ENCODE data around the gene ZFP28. TPM values are rescaled to one million over a fixed set of nuclear protein-coding genes. Genes with fewer than 3 reads are reported as not detected.

Gene ZFP28
- total RNA-seq (2012; rRNA removed) = 7.1 and 7.4 TPM in 2 replicates

- H3K4me2 ChIP-seq (ENCODE audit: low read length) = peak within 1 kb of the TSS; percentile 97
- peak within 1 kb of the TSS; percentile 100 for H3K4me3 ChIP-seq (ENCODE audit: low read length)
- peak within 1 kb of the TSS; percentile 92 for H3K9ac ChIP-seq (ENCODE audit: low read depth, low read length)
- H3K4me1 ChIP-seq (ENCODE audit: control insufficient read depth, insufficient read depth, low read length) = peaks cover 9% of the 10 kb centered on the region
- peaks cover 16% of the 10 kb centered on the region for H3K36me3 ChIP-seq (ENCODE audit: insufficient read depth, low read length)
- peaks cover 24% of the 10 kb centered on the region for H3K9me3 ChIP-seq (replicated peaks; ENCODE audit: low read length)
- H3K27me3 ChIP-seq (ENCODE audit: control insufficient read depth, insufficient read depth, low read length) = no peaks in the 10 kb centered on the region
Measured at GRCh38 chr19:56538761-56539263, at the start of gene ZFP28. Gene ZFP28, plus strand, starts transcription at chr19:56538948. Its CDS starts 71 bp downstream, at chr19:56539019.

- Histone ChIP-seq H3K36me3 (ENCODE audit: insufficient read depth, low read length) (peaks cover 19% of the 10 kb centered on the region), H3K4me2 (ENCODE audit: low read length) (no peak overlapping the region), H3K4me3 (ENCODE audit: low read length) (no peak overlapping the region), H3K27me3 (ENCODE audit: control insufficient read depth, insufficient read depth, low read length) (no peaks in the 10 kb centered on the region), H3K4me1 (ENCODE audit: control insufficient read depth, insufficient read depth, low read length) (no peaks in the 10 kb centered on the region), H3K9me3 (replicated peaks; ENCODE audit: low read length) (peaks cover 6% of the 10 kb centered on the region), H3K9ac (ENCODE audit: low read depth, low read length) (no peak overlapping the region)
Measured at GRCh38 chr19:56491399-56491798, 47.3 kb upstream of the ZFP28 start.

GRCh38 chr19:56504581-56504980 is 34.2 kb upstream of the ZFP28 start:
- H3K4me2 ChIP-seq (ENCODE audit: low read length) = no peak overlapping the region
- no peak overlapping the region for H3K9ac ChIP-seq (ENCODE audit: low read depth, low read length)
- H3K9me3 ChIP-seq (replicated peaks; ENCODE audit: low read length) = peaks cover 3% of the 10 kb centered on the region
- H3K27me3 ChIP-seq (ENCODE audit: control insufficient read depth, insufficient read depth, low read length) = no peaks in the 10 kb centered on the region
- no peak overlapping the region for H3K4me3 ChIP-seq (ENCODE audit: low read length)
- no peaks in the 10 kb centered on the region for H3K36me3 ChIP-seq (ENCODE audit: insufficient read depth, low read length)
- H3K4me1 ChIP-seq (ENCODE audit: control insufficient read depth, insufficient read depth, low read length) = peaks cover 12% of the 10 kb centered on the region

GRCh38 chr19:56507446-56508289 is 31.1 kb upstream of the ZFP28 start, which contains the start of gene ZNF471:
Gene ZNF471, plus strand, starts transcription at chr19:56507855. Its CDS starts 3,717 bp downstream, at chr19:56511572.
- peak within 1 kb of the TSS; percentile 98 for H3K9ac ChIP-seq (ENCODE audit: low read depth, low read length)
- H3K9me3 ChIP-seq (replicated peaks; ENCODE audit: low read length) = no peaks in the 10 kb centered on the region

GRCh38 chr19:56508290-56508778 is 30.4 kb upstream of the ZFP28 start:
- Histone ChIP-seq H3K4me2 (ENCODE audit: low read length) (peak overlapping the region; percentile 96), H3K9ac (ENCODE audit: low read depth, low read length) (peak overlapping the region; percentile 98), H3K9me3 (replicated peaks; ENCODE audit: low read length) (no peaks in the 10 kb centered on the region), H3K27me3 (ENCODE audit: control insufficient read depth, insufficient read depth, low read length) (no peaks in the 10 kb centered on the region), H3K4me1 (ENCODE audit: control insufficient read depth, insufficient read depth, low read length) (peaks cover 12% of the 10 kb centered on the region), H3K4me3 (ENCODE audit: low read length) (peak overlapping the region; percentile 95), H3K36me3 (ENCODE audit: insufficient read depth, low read length) (no peaks in the 10 kb centered on the region)

More at GRCh38 chr19:56507446-56508289, 31.1 kb upstream of the ZFP28 start, which contains the start of gene ZNF471:
- Histone ChIP-seq H3K27me3 (ENCODE audit: control insufficient read depth, insufficient read depth, low read length) (no peaks in the 10 kb centered on the region), H3K4me3 (ENCODE audit: low read length) (peak within 1 kb of the TSS; percentile 95), H3K4me2 (ENCODE audit: low read length) (peak within 1 kb of the TSS; percentile 96), H3K4me1 (ENCODE audit: control insufficient read depth, insufficient read depth, low read length) (peaks cover 12% of the 10 kb centered on the region), H3K36me3 (ENCODE audit: insufficient read depth, low read length) (no peaks in the 10 kb centered on the region)

- Histone ChIP-seq H3K4me1 (ENCODE audit: control insufficient read depth, insufficient read depth, low read length) (no peaks in the 10 kb centered on the region), H3K9me3 (replicated peaks; ENCODE audit: low read length) (peaks cover 47% of the 10 kb centered on the region), H3K4me2 (ENCODE audit: low read length) (no peak overlapping the region), H3K27me3 (ENCODE audit: control insufficient read depth, insufficient read depth, low read length) (no peaks in the 10 kb centered on the region), H3K4me3 (ENCODE audit: low read length) (peak overlapping the region; percentile 31), H3K9ac (ENCODE audit: low read depth, low read length) (no peak overlapping the region), H3K36me3 (ENCODE audit: insufficient read depth, low read length) (peaks cover 21% of the 10 kb centered on the region)
Measured at GRCh38 chr19:56525214-56525860, 13.4 kb upstream of the ZFP28 start.

- Histone ChIP-seq H3K9ac (ENCODE audit: low read depth, low read length) (no peak overlapping the region), H3K9me3 (replicated peaks; ENCODE audit: low read length) (peaks cover 32% of the 10 kb centered on the region), H3K4me1 (ENCODE audit: control insufficient read depth, insufficient read depth, low read length) (peaks cover 9% of the 10 kb centered on the region), H3K4me2 (ENCODE audit: low read length) (peak overlapping the region; percentile 89), H3K4me3 (ENCODE audit: low read length) (peak overlapping the region; percentile 100), H3K36me3 (ENCODE audit: insufficient read depth, low read length) (peaks cover 11% of the 10 kb centered on the region), H3K27me3 (ENCODE audit: control insufficient read depth, insufficient read depth, low read length) (no peaks in the 10 kb centered on the region)
Measured at GRCh38 chr19:56537442-56537841, 1.3 kb upstream of the ZFP28 start.

GRCh38 chr19:56538254-56538760 is 441 bp upstream of the ZFP28 start:
- Histone ChIP-seq H3K4me1 (ENCODE audit: control insufficient read depth, insufficient read depth, low read length) (peaks cover 9% of the 10 kb centered on the region), H3K4me3 (ENCODE audit: low read length) (peak overlapping the region; percentile 100), H3K4me2 (ENCODE audit: low read length) (peak overlapping the region; percentile 89), H3K9me3 (replicated peaks; ENCODE audit: low read length) (peaks cover 26% of the 10 kb centered on the region), H3K9ac (ENCODE audit: low read depth, low read length) (peak overlapping the region; percentile 92), H3K36me3 (ENCODE audit: insufficient read depth, low read length) (peaks cover 11% of the 10 kb centered on the region), H3K27me3 (ENCODE audit: control insufficient read depth, insufficient read depth, low read length) (no peaks in the 10 kb centered on the region)

GRCh38 chr19:56543776-56544175 is 5.0 kb downstream of the ZFP28 start:
- peaks cover 4% of the 10 kb centered on the region for H3K4me1 ChIP-seq (ENCODE audit: control insufficient read depth, insufficient read depth, low read length)
- H3K4me3 ChIP-seq (ENCODE audit: low read length) = no peak overlapping the region
- no peak overlapping the region for H3K9ac ChIP-seq (ENCODE audit: low read depth, low read length)
- no peaks in the 10 kb centered on the region for H3K27me3 ChIP-seq (ENCODE audit: control insufficient read depth, insufficient read depth, low read length)
- no peak overlapping the region for H3K4me2 ChIP-seq (ENCODE audit: low read length)
- peaks cover 55% of the 10 kb centered on the region for H3K36me3 ChIP-seq (ENCODE audit: insufficient read depth, low read length)
- peaks cover 17% of the 10 kb centered on the region for H3K9me3 ChIP-seq (replicated peaks; ENCODE audit: low read length)

- no peak overlapping the region for H3K4me2 ChIP-seq (ENCODE audit: low read length)
- H3K27me3 ChIP-seq (ENCODE audit: control insufficient read depth, insufficient read depth, low read length) = no peaks in the 10 kb centered on the region
- H3K9ac ChIP-seq (ENCODE audit: low read depth, low read length) = no peak overlapping the region
- peaks cover 39% of the 10 kb centered on the region for H3K9me3 ChIP-seq (replicated peaks; ENCODE audit: low read length)
- H3K4me3 ChIP-seq (ENCODE audit: low read length) = no peak overlapping the region
- peaks cover 70% of the 10 kb centered on the region for H3K36me3 ChIP-seq (ENCODE audit: insufficient read depth, low read length)
- no peaks in the 10 kb centered on the region for H3K4me1 ChIP-seq (ENCODE audit: control insufficient read depth, insufficient read depth, low read length)
Measured at GRCh38 chr19:56547535-56547934, 8.8 kb downstream of the ZFP28 start.

GRCh38 chr19:56554272-56554869 is 15.6 kb downstream of the ZFP28 start:
- H3K4me3 ChIP-seq (ENCODE audit: low read length) = no peak overlapping the region
- no peak overlapping the region for H3K4me2 ChIP-seq (ENCODE audit: low read length)
- no peaks in the 10 kb centered on the region for H3K4me1 ChIP-seq (ENCODE audit: control insufficient read depth, insufficient read depth, low read length)
- H3K36me3 ChIP-seq (ENCODE audit: insufficient read depth, low read length) = peaks cover 65% of the 10 kb centered on the region
- H3K27me3 ChIP-seq (ENCODE audit: control insufficient read depth, insufficient read depth, low read length) = no peaks in the 10 kb centered on the region
- H3K9ac ChIP-seq (ENCODE audit: low read depth, low read length) = no peak overlapping the region
- peaks cover 65% of the 10 kb centered on the region for H3K9me3 ChIP-seq (replicated peaks; ENCODE audit: low read length)

Measured in skeletal muscle satellite cell (primary cell).